ENCODE results near the gene RPL5.

The RPL5 gene

GRCh38 chr1:92831762-92832536, at the start of gene RPL5:
RPL5 (plus strand) TSS chr1:92832040; CDS start chr1:92832115, 75 bp downstream.
- DNase-seq: peak; percentile 99

GRCh38 chr1:92783550-92783949, 48.3 kb upstream of the RPL5 start:
- DNase-seq: peak; percentile 17

GRCh38 chr1:92784021-92784638, 47.7 kb upstream of the RPL5 start:
- DNase-seq: peak; percentile 57

- peak; percentile 98 for DNase-seq
Measured at GRCh38 chr1:92784639-92785500, 47.0 kb upstream of the RPL5 start, which contains the start of gene EVI5. EVI5 (minus strand) TSS chr1:92785108; CDS start chr1:92736546, 48,562 bp downstream.

GRCh38 chr1:92786111-92786901, 45.5 kb upstream of the RPL5 start:
- peak; percentile 47 for DNase-seq

GRCh38 chr1:92790081-92790480, 41.8 kb upstream of the RPL5 start:
- no peak for DNase-seq

- DNase-seq: no peak
Measured at GRCh38 chr1:92790867-92791266, 41.0 kb upstream of the RPL5 start.

GRCh38 chr1:92791487-92792066, 40.3 kb upstream of the RPL5 start:
- DNase-seq: no peak

GRCh38 chr1:92792340-92792782, 39.5 kb upstream of the RPL5 start:
- peak; percentile 52 for DNase-seq

GRCh38 chr1:92795166-92795565, 36.7 kb upstream of the RPL5 start:
- DNase-seq: no peak

- DNase-seq: no peak
Measured at GRCh38 chr1:92797297-92797696, 34.5 kb upstream of the RPL5 start.

GRCh38 chr1:92797961-92798360, 33.9 kb upstream of the RPL5 start:
- DNase-seq: no peak

- DNase-seq: no peak
Measured at GRCh38 chr1:92803140-92803887, 28.5 kb upstream of the RPL5 start.

- peak; percentile 93 for DNase-seq
Measured at GRCh38 chr1:92804721-92805201, 27.1 kb upstream of the RPL5 start.

GRCh38 chr1:92805216-92805615, 26.6 kb upstream of the RPL5 start:
- DNase-seq: no peak

- DNase-seq: no peak
Measured at GRCh38 chr1:92808381-92808780, 23.5 kb upstream of the RPL5 start.

- DNase-seq: no peak
Measured at GRCh38 chr1:92816732-92817131, 15.1 kb upstream of the RPL5 start.

- DNase-seq: no peak
Measured at GRCh38 chr1:92817137-92817697, 14.6 kb upstream of the RPL5 start.

- peak; percentile 68 for DNase-seq
Measured at GRCh38 chr1:92817986-92818764, 13.7 kb upstream of the RPL5 start.

- no peak for DNase-seq
Measured at GRCh38 chr1:92820024-92820423, 11.8 kb upstream of the RPL5 start.
